HepG2 (cell line): Measurements from ENCODE around the gene CD68. TPM values are rescaled to one million over a fixed set of nuclear protein-coding genes. Genes with fewer than 3 reads are reported as not detected.

ENCODE experiments used
- PTBP1 ChIP-seq: fragments of 200-400 bp; formaldehyde crosslinking; IDR thresholded peaks from 2 replicates; pipeline ENCODE4 v1.6.1; 2018; ENCODE audit warnings: low read length, low read depth; ENCODE audit not compliant: poor library complexity, severe bottlenecking
- SIN3A ChIP-seq: IDR thresholded peaks from 2 replicates; pipeline ENCODE4 v1.6.1; 2011; ENCODE audit warnings: low read depth, mild to moderate bottlenecking, control low read depth, low read length, borderline replicate concordance
- TCF7 ChIP-seq: sonication (generic); IDR thresholded peaks from 2 replicates; pipeline ENCODE4 v1.6.1; 2016; ENCODE audit warnings: antibody characterized with exemption, low read depth
- ZBTB42 ChIP-seq: sonication (generic); formaldehyde crosslinking; IDR thresholded peaks from 2 replicates; pipeline ENCODE4 v1.5.0; 2020; ENCODE audit warnings: mild to moderate bottlenecking, missing genetic modification reagents
- ZNF296 ChIP-seq: sonication (generic); formaldehyde crosslinking; conservative IDR thresholded peaks from 2 replicates; pipeline ENCODE4 v1.5.0; 2020; ENCODE audit warnings: mild to moderate bottlenecking, missing genetic modification reagents
- polyA plus RNA-seq, 8 experiments: library from polyadenylated mRNA; depleted of rRNA in 3 of 8; stranded (reverse) in 7 of 8; unstranded in 1 of 8; fragments of >200 nt; fragmentation: Illumina TruSeq in 4 of 8; extraction: Trizol in 4 of 8; gene quantifications; 2 replicates each; pipeline versions ENCODE4 v1.2.1 to v1.2.3, GENCODE V29; 2011 to 2016; ENCODE audit warnings: low read depth in 4 of 8, missing spikeins in 1 of 8, mixed read lengths in 1 of 8; ENCODE audit not compliant: insufficient read depth in 1 of 8
- total RNA-seq, 5 experiments: library from RNA; depleted of rRNA; stranded (reverse); fragments of >200 nt; fragmentation: Illumina TruSeq; extraction: Trizol; gene quantifications; 2 replicates each; pipeline ENCODE4 v1.2.3, GENCODE V29; 2016; ENCODE audit warnings: low read depth in 1 of 5
- TF ChIP-seq, protein P1 (sequence below): sonication (generic); formaldehyde crosslinking; conservative IDR thresholded peaks from 2 replicates; pipeline ENCODE4 v1.4.0; 2020; ENCODE audit warnings: missing genetic modification reagents
- TF ChIP-seq, protein P2 (sequence below): sonication (generic); formaldehyde crosslinking; IDR thresholded peaks from 2 replicates; pipeline ENCODE4 v1.5.1; 2020; ENCODE audit warnings: mild to moderate bottlenecking, moderate library complexity, missing genetic modification reagents
- TF ChIP-seq, protein P3 (sequence below): sonication (generic); formaldehyde crosslinking; IDR thresholded peaks from 2 replicates; pipeline ENCODE4 v1.4.0; 2020; ENCODE audit warnings: missing genetic modification reagents; ENCODE audit errors: not compliant biosample characterization
- TF ChIP-seq, protein P4 (sequence below): sonication (generic); formaldehyde crosslinking; IDR thresholded peaks from 2 replicates; pipeline ENCODE4 v1.5.0; 2020; ENCODE audit warnings: missing genetic modification reagents
- TF ChIP-seq, protein P5 (sequence below): sonication (generic); formaldehyde crosslinking; IDR thresholded peaks from one replicate; pipeline ENCODE4 v1.5.1; 2020; ENCODE audit warnings: mild to moderate bottlenecking, missing genetic modification reagents; ENCODE audit errors: not compliant biosample characterization

CD68 gene
- total and polyA plus RNA-seq, 2 of the 13 experiments (the other 11 are each of a cell fraction or from before 2014, with no cell fraction given) = 10.3 to 104 TPM

DNA sequence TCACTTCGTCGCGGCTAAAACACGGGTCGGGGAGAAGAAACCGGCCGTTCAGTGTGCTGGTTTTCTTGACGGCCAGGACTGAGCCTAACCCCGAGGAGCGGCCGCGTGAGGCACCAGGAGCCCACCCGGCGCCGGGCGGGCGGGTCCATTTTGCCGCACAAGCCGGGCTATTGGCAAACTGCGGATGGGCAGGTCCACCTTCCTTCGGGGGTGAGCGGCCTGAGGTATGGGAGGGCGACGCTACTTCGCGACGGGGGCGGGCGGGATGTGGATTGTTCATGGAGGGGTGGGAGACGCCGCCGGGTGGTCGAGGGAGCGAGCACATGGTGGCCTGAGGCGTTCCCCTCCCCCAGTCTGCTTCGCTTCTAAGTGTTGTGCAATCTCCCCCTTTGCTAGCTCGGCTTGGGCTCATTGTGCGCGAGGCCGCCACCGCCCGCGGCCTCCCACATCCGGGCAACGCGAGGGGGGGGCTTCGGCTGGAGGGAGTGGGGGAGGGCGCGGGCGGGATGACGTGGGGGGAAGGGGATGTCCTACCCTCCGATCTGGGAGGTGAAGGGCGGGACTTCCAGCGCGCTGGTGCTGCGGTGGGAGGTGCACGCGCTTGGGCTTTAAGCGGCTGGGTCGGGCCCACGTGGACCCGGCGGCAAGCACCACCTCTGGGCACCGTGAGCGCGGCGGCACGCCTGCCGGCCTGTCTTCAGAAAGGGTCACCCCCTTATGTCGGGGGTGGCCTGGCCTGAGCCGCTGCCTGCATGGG lies 5.9 kb upstream of the CD68 start (continued):
- no peak for TF ChIP-seq PTBP1
- TF ChIP-seq ZNF296 (CRISPR knock-in tag) = no peak
- peak; percentile 79 for TF ChIP-seq SIN3A
- TF ChIP-seq, protein P1, sequence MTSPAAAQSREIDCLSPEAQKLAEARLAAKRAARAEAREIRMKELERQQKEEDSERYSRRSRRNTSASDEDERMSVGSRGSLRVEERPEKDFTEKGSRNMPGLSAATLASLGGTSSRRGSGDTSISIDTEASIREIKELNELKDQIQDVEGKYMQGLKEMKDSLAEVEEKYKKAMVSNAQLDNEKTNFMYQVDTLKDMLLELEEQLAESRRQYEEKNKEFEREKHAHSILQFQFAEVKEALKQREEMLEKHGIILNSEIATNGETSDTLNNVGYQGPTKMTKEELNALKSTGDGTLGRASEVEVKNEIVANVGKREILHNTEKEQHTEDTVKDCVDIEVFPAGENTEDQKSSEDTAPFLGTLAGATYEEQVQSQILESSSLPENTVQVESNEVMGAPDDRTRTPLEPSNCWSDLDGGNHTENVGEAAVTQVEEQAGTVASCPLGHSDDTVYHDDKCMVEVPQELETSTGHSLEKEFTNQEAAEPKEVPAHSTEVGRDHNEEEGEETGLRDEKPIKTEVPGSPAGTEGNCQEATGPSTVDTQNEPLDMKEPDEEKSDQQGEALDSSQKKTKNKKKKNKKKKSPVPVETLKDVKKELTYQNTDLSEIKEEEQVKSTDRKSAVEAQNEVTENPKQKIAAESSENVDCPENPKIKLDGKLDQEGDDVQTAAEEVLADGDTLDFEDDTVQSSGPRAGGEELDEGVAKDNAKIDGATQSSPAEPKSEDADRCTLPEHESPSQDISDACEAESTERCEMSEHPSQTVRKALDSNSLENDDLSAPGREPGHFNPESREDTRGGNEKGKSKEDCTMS = no peak
- TF ChIP-seq, protein P2, sequence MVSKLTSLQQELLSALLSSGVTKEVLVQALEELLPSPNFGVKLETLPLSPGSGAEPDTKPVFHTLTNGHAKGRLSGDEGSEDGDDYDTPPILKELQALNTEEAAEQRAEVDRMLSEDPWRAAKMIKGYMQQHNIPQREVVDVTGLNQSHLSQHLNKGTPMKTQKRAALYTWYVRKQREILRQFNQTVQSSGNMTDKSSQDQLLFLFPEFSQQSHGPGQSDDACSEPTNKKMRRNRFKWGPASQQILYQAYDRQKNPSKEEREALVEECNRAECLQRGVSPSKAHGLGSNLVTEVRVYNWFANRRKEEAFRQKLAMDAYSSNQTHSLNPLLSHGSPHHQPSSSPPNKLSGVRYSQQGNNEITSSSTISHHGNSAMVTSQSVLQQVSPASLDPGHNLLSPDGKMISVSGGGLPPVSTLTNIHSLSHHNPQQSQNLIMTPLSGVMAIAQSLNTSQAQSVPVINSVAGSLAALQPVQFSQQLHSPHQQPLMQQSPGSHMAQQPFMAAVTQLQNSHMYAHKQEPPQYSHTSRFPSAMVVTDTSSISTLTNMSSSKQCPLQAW (CRISPR knock-in tag) = peak; percentile 52; the same call in 1 of the 2 replicates
- no peak for TF ChIP-seq TCF7
- no peak for TF ChIP-seq ZBTB42 (CRISPR knock-in tag)
- TF ChIP-seq, protein P3, sequence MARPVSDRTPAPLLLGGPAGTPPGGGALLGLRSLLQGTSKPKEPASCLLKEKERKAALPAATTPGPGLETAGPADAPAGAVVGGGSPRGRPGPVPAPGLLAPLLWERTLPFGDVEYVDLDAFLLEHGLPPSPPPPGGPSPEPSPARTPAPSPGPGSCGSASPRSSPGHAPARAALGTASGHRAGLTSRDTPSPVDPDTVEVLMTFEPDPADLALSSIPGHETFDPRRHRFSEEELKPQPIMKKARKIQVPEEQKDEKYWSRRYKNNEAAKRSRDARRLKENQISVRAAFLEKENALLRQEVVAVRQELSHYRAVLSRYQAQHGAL (CRISPR knock-in tag) = no peak
- TF ChIP-seq, protein P4, sequence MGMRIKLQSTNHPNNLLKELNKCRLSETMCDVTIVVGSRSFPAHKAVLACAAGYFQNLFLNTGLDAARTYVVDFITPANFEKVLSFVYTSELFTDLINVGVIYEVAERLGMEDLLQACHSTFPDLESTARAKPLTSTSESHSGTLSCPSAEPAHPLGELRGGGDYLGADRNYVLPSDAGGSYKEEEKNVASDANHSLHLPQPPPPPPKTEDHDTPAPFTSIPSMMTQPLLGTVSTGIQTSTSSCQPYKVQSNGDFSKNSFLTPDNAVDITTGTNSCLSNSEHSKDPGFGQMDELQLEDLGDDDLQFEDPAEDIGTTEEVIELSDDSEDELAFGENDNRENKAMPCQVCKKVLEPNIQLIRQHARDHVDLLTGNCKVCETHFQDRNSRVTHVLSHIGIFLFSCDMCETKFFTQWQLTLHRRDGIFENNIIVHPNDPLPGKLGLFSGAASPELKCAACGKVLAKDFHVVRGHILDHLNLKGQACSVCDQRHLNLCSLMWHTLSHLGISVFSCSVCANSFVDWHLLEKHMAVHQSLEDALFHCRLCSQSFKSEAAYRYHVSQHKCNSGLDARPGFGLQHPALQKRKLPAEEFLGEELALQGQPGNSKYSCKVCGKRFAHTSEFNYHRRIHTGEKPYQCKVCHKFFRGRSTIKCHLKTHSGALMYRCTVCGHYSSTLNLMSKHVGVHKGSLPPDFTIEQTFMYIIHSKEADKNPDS (CRISPR knock-in tag) = no peak
- TF ChIP-seq, protein P5, sequence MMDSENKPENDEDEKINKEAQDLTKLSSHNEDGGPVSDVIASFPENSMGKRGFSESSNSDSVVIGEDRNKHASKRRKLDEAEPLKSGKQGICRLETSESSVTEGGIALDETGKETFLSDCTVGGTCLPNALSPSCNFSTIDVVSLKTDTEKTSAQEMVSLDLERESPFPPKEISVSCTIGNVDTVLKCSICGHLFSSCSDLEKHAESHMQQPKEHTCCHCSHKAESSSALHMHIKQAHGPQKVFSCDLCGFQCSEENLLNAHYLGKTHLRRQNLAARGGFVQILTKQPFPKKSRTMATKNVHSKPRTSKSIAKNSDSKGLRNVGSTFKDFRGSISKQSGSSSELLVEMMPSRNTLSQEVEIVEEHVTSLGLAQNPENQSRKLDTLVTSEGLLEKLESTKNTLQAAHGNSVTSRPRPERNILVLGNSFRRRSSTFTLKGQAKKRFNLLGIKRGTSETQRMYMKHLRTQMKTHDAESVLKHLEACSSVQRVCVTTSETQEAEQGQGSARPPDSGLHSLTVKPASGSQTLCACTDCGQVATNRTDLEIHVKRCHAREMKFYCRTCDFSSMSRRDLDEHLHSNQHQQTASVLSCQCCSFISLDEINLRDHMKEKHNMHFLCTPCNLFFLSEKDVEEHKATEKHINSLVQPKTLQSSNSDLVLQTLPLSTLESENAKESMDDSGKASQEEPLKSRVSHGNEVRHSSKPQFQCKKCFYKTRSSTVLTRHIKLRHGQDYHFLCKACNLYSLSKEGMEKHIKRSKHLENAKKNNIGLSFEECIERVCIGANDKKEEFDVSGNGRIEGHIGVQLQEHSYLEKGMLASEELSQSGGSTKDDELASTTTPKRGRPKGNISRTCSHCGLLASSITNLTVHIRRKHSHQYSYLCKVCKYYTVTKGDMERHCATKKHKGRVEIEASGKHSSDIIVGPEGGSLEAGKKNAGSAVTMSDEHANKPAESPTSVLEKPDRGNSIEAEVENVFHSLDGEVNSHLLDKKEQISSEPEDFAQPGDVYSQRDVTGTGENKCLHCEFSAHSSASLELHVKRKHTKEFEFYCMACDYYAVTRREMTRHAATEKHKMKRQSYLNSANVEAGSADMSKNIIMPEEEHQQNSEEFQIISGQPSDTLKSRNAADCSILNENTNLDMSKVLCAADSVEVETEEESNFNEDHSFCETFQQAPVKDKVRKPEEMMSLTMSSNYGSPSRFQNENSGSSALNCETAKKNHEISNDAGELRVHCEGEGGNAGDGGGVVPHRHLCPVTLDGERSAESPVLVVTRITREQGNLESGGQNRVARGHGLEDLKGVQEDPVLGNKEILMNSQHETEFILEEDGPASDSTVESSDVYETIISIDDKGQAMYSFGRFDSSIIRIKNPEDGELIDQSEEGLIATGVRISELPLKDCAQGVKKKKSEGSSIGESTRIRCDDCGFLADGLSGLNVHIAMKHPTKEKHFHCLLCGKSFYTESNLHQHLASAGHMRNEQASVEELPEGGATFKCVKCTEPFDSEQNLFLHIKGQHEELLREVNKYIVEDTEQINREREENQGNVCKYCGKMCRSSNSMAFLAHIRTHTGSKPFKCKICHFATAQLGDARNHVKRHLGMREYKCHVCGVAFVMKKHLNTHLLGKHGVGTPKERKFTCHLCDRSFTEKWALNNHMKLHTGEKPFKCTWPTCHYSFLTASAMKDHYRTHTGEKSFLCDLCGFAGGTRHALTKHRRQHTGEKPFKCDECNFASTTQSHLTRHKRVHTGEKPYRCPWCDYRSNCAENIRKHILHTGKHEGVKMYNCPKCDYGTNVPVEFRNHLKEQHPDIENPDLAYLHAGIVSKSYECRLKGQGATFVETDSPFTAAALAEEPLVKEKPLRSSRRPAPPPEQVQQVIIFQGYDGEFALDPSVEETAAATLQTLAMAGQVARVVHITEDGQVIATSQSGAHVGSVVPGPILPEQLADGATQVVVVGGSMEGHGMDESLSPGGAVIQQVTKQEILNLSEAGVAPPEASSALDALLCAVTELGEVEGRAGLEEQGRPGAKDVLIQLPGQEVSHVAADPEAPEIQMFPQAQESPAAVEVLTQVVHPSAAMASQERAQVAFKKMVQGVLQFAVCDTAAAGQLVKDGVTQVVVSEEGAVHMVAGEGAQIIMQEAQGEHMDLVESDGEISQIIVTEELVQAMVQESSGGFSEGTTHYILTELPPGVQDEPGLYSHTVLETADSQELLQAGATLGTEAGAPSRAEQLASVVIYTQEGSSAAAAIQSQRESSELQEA (CRISPR knock-in tag) = no peak
